Panc1 (cell line): Measurements from ENCODE around the gene MTO1.

Source experiments
- TCF7L2 ChIP-seq: IDR thresholded peaks from 2 replicates; pipeline ENCODE4 v1.6.1; 2011; ENCODE audit warnings: mild to moderate bottlenecking, low read depth, low read length, inconsistent platforms
- TF ChIP-seq, protein P1 (sequence below): fragments of 450-650 bp; IDR thresholded peaks from 2 replicates; pipeline ENCODE4 v1.5.1; 2017; ENCODE audit warnings: mild to moderate bottlenecking
- TF ChIP-seq, protein P2 (sequence below), 2 experiments: IDR thresholded peaks; 2 replicates each; pipeline ENCODE4 v1.6.1; 2011 to 2012; ENCODE audit warnings: low read depth in 2 of 2, control low read depth in 1 of 2, low read length in 1 of 2, mild to moderate bottlenecking in 1 of 2, moderate library complexity in 1 of 2; ENCODE audit not compliant: insufficient read depth in 1 of 2

DNA sequence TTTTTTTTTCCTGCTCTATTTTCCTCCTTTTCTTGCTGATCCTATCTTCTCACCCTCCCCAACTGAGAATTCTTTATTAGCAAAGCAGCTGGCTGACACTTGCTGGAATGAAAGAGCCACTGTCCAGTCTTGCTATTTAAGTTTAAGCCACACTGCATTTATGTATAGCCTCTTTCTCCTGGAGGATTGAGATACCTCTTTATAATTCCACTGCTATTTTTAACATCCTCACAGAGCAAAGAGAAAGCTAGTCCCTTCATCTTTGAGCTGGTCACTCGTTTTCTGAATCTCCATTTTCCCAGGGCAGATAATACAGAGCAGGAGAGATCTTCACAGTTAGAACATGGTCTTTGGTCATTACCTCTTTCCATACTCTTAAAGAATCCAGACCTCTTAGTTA lies 95.3 kb downstream of the MTO1 start:
- TF ChIP-seq, protein P1, sequence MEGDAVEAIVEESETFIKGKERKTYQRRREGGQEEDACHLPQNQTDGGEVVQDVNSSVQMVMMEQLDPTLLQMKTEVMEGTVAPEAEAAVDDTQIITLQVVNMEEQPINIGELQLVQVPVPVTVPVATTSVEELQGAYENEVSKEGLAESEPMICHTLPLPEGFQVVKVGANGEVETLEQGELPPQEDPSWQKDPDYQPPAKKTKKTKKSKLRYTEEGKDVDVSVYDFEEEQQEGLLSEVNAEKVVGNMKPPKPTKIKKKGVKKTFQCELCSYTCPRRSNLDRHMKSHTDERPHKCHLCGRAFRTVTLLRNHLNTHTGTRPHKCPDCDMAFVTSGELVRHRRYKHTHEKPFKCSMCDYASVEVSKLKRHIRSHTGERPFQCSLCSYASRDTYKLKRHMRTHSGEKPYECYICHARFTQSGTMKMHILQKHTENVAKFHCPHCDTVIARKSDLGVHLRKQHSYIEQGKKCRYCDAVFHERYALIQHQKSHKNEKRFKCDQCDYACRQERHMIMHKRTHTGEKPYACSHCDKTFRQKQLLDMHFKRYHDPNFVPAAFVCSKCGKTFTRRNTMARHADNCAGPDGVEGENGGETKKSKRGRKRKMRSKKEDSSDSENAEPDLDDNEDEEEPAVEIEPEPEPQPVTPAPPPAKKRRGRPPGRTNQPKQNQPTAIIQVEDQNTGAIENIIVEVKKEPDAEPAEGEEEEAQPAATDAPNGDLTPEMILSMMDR: no peak
- TF ChIP-seq, protein P2, sequence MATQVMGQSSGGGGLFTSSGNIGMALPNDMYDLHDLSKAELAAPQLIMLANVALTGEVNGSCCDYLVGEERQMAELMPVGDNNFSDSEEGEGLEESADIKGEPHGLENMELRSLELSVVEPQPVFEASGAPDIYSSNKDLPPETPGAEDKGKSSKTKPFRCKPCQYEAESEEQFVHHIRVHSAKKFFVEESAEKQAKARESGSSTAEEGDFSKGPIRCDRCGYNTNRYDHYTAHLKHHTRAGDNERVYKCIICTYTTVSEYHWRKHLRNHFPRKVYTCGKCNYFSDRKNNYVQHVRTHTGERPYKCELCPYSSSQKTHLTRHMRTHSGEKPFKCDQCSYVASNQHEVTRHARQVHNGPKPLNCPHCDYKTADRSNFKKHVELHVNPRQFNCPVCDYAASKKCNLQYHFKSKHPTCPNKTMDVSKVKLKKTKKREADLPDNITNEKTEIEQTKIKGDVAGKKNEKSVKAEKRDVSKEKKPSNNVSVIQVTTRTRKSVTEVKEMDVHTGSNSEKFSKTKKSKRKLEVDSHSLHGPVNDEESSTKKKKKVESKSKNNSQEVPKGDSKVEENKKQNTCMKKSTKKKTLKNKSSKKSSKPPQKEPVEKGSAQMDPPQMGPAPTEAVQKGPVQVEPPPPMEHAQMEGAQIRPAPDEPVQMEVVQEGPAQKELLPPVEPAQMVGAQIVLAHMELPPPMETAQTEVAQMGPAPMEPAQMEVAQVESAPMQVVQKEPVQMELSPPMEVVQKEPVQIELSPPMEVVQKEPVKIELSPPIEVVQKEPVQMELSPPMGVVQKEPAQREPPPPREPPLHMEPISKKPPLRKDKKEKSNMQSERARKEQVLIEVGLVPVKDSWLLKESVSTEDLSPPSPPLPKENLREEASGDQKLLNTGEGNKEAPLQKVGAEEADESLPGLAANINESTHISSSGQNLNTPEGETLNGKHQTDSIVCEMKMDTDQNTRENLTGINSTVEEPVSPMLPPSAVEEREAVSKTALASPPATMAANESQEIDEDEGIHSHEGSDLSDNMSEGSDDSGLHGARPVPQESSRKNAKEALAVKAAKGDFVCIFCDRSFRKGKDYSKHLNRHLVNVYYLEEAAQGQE (IDR thresholded peaks at IDR 0.05; ENCODE audit: insufficient read depth in 1 of 2, low read depth in 2 of 2, low read length in 1 of 2): no peak
- no peak for TF ChIP-seq TCF7L2
